ENCODE data around the gene UQCRQ.
"Not testable (repeated sequence)": the region's sequence is repeated elsewhere in the genome, so short reads cannot be mapped to it uniquely, and the experiment has no call there.

Gene UQCRQ

GRCh38 chr5:132834057-132834456, 32.4 kb upstream of the UQCRQ start:
- DNase-seq = no peak

DNA sequence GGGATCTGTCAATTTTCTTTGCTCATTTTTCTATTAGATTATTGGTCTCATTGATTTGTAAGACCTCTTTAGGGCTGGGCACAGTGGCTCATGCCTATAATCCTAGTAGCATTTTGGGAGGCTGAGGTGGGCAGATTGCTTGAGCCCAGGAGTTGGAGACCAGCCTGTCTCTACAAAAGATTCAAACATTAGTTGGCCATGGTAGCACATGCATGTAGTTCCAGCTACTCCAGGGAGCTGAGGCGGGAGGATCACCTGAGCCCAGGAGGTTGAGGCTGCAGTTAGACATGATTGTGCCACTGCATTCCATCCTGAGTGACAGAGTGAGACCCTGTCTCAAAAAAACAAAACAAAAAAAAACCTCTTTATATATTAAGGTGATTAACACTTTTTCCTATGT, 29.6 kb upstream of the UQCRQ start:
- DNase-seq = no peak

DNA sequence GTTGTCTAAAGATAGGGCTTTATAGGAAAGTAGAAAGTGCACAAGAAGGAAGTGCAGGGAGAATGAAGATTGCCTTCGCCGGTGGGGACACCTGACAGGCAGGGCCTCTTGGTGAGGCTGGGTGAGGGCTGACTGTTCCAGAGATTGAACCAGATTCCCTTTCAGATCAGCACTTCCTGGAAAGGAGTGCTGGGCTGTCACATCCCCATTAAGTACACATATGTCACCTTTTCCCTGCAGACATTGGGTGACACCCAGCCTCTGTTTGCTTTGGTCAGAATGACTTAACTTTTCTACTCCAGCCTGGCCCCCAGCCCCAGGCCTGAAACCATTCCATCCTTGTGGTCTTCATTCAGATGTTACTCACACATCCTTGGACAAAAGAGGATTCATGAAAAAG, 28.6 kb upstream of the UQCRQ start:
- no peak for DNase-seq

- no peak for DNase-seq
Measured at GRCh38 chr5:132838516-132839282, 27.7 kb upstream of the UQCRQ start.

DNA sequence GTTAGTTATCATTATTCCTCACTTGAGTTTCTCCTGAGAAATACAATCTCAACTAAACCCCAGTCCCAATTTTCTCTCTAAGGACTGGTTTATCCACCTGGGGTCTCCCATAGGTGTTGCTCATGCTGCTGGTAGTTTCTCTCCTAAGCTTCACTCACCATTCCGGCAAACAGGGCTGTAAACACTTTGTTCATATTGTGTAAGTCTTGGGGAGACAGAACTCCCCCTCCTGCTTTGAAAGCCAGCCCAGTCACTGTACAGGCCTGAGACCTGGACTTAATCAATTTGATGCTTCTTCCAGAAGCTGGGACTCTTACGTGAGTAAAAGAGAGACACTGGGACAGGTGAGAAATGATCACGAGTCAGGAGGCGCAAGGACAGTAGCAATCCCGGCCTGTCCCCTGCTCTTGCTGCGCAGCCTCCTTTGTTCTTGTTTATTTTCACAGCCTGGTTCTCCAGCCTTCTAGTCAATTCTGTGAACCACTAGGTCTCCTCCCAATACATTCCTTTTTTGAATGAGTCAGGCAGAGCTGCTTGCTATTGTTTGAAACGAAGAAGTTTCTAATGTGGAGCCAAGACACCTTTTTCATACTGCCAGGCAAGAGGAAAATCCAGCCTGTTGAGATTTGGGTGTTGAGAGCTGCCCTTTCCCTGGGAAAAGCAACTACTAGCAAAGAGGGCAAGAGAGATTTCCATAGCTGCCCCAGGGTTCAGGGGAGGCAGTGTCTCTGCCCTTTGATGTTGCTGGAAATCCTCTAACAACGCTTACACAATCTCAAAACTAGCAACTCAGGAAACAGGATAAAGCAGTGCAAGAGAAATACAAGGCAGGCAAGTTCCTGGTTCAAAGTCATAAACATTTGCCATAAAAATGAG, 26.8 kb upstream of the UQCRQ start:
- DNase-seq = no peak

GRCh38 chr5:132840313-132840712, 26.1 kb upstream of the UQCRQ start:
- DNase-seq = no peak

GRCh38 chr5:132840896-132841295, 25.5 kb upstream of the UQCRQ start:
- no peak for DNase-seq

- DNase-seq = peak; percentile 25
Measured at GRCh38 chr5:132841305-132841704, 25.1 kb upstream of the UQCRQ start.

GRCh38 chr5:132848270-132848669, 18.2 kb upstream of the UQCRQ start:
- DNase-seq = no peak

DNA sequence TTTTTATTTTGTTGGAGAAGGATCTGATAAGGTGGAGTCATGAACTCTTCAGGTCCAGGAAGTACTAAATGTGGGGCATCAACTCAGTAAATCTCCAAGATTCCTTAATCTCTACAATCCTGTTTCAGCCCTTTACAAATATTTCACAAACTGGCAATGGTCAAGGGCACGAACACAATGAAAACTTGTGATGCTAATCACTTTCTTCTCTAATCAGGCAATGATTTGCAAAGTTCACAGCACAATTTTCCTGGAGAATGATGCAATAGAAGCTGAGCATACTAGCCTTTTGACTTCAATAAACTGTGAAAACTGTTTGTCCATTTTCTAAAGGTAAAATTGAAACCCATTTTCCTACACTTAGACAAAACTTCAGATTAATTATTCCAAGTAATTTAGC, 17.1 kb upstream of the UQCRQ start:
- no peak for DNase-seq

- no peak for DNase-seq
Measured at GRCh38 chr5:132850066-132850465, 16.4 kb upstream of the UQCRQ start.

- DNase-seq = no peak
Measured at GRCh38 chr5:132853323-132853722, 13.1 kb upstream of the UQCRQ start.

- DNase-seq = no peak
Measured at GRCh38 chr5:132853790-132854189, 12.7 kb upstream of the UQCRQ start.

- no peak for DNase-seq
Measured at GRCh38 chr5:132854301-132854700, 12.1 kb upstream of the UQCRQ start.

GRCh38 chr5:132854992-132855391, 11.4 kb upstream of the UQCRQ start:
- not testable (repeated sequence) for DNase-seq

DNA sequence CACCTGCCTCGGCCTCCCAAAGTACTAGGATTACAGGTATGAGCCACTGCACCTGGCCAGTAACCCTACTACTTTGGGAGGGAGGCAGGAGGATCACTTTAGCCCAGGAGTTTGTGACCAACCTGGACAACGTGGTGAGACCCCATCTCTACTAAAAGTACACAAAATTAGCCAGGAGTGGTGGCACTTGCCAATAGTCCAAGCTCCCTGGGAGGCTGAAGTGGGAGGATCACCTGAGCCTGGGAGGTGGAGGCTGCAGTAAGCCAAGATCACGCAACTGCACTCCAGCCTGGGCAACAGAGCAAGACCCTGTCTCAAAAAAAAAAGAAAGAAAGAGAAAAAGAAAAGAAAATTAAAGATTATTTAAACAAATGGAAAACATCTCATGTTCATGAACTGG, 10.4 kb upstream of the UQCRQ start:
- DNase-seq = no peak

DNA sequence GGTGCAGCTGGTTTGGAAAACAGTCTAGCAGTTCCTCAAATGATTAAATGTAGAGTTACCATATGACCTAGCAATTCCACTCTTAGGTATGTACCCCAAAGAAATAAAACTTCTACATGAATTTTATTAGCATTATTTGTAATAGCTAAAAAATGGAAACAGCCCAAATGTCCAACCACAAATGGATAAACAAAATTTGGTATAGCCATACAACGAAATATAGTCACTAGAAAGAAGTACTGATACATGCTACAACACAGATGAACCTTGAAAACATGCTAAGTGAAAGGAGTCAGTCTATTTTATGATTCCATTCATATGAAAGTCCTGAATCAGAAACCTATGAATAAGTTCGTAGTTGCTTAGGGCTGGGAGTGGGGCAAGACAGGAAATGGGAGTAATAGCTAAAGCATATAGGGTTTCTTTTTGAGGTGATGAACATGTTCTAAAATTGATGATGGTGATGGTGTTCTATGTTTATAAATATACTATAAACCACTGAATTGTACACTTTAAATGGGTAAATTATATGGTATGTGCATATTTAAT, 6.5 kb upstream of the UQCRQ start:
- DNase-seq = no peak

DNA sequence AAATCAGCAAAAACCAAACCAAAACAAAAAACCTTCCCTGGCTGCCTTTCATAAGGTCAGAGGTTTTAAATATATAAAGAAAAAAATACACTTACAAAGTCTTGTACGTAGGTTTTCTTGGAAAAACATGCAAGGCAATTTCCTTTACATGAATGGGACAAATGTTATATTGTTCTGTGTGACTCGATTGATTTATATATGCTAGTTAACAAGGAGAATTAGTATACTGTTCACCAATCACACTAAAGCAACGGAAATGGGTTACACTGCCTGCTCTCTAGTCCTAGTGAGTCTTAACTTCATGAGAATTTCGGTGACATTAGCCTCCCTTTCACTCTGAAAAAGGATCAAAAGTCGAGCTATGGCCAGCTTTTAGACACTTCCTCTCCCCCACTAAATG, 5.7 kb upstream of the UQCRQ start:
- no peak for DNase-seq

- no peak for DNase-seq
Measured at GRCh38 chr5:132865668-132866341, 637 bp upstream of the UQCRQ start.

- DNase-seq = no peak
Measured at GRCh38 chr5:132867046-132867451, 607 bp downstream of the UQCRQ start.

GRCh38 chr5:132868754-132869153, 2.3 kb downstream of the UQCRQ start:
- DNase-seq = no peak

GRCh38 chr5:132870801-132871200, 4.4 kb downstream of the UQCRQ start:
- no peak for DNase-seq
